Endometrial microvascular endothelial cells (primary cell): Measurements from ENCODE around the gene RPTOR. TPM values are rescaled to one million over a fixed set of nuclear protein-coding genes. Genes with fewer than 3 reads are reported as not detected.

Experiments
- in situ Hi-C: cut with HindIII; loops from 2 replicates; pipeline ENCODE4 v1.10.0; 2017; ENCODE audit warnings: low sequenced_read_pairs, low pct_unique_long_range_greater_than_20kb; ENCODE audit errors: inconsistent ontology term
- total RNA-seq: library from RNA; depleted of rRNA; stranded (reverse); fragments of >200 nt; gene quantifications from one replicate; pipeline ENCODE4 v1.2.3, GENCODE V29; 2015; ENCODE audit errors: inconsistent ontology term

The RPTOR gene
- total RNA-seq, 1 donor from 2014 or later, result 28.2 TPM

DNA sequence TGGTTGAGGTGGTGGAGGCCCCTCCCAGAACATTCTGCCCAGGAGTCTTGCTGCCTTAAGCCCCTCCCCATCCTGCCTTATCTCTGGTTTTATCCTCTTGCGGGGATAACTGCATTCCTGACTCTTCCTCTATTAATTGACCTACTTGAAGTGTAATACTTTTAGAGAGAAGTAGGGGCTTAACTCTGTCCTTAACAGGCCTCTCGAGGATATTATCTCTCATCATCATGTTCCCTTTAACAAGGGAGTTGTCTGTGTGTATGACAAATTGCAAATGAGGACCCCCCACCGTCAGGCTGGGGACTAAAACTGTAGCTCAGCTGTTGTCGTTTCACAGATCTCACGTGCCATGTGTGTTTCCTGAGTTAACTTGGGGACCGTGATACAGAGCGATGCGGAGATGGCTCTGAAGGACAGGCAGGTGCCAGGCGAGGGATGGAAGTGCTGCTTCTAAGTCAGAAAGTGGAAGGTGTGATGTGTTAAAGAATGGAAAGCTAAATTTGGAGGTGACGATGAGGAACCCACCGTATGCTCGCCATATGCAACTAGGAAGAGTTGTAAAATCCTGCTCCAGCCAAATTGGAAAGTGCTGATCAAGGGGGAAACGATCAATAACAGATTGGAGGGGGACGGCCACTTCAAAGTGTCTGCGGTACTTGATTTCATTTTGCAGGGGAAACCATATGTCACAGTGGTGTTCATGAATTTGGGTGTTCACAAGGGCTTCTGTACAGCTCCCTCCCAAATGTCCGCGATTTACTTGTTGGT is 106.3 kb downstream of the RPTOR start:
- in situ Hi-C loops, result no loop called here

DNA sequence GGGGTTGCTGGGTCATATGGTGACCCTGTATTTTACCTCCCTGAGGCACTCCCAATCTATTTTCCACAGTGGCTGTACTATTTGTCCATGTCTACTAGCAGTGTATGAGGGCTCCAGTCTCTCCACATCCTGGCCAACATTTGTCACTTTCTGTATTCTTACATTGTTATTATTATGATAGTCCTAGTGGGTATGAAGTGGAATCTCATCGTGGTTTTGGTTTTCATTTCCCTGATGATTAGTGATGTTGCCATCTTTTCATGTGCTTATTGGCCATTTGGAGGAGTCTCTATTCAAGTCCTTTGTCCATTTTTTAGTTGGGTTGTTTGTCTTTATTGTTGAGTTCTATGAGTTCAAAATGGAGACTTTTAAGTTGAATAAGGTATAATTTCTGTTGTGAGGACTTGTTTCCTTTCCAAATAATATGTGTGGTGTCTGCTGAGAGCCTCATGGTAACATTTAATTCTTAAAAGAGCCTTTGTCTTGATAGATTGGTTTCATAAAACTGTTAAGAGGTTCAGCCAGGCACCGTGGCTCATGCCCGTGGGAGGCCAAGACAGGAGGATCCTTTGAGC is 108.2 kb downstream of the RPTOR start:
- in situ Hi-C loops, result no loop called here

DNA sequence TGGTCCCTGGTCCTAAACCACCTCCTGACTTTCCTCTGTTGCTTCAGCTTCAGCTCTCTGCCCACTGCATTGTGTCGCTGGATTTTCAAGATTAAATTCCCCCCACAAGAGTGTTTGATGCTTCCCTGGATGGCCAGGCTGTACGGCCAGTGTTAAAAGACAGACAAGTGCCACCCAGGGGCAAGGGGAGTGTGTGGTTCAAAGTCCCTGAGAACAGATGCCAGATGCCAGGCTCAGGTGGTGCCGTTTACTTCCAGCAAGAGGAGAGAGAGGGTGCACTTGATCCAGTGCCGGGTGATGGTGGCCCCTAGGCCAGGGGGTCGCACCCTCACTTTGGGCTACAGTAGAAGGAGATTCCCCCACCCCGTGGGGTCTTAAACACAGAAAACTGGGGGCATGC is 109.2 kb downstream of the RPTOR start:
- in situ Hi-C loops, result no loop called here

DNA sequence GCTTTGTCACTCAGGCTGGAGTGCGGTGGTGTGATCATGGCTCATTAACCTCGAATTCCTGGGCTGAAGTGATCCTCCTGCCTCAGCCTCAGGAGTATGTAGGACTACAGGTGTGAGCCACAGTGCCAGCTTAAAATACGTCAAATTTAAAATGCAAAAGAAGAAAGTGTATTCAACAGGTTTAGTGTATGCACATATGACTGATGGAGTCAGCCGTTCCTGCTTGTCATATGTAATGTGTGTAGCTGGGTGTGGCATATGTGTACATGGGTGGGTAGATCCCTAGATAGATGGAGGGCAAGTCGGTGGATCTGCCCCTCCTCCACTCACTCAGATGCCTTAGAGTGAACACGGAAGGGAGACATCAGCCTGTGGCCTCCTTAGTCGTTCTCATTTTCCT is 111.0 kb downstream of the RPTOR start:
- in situ Hi-C loops, result no loop called here

DNA sequence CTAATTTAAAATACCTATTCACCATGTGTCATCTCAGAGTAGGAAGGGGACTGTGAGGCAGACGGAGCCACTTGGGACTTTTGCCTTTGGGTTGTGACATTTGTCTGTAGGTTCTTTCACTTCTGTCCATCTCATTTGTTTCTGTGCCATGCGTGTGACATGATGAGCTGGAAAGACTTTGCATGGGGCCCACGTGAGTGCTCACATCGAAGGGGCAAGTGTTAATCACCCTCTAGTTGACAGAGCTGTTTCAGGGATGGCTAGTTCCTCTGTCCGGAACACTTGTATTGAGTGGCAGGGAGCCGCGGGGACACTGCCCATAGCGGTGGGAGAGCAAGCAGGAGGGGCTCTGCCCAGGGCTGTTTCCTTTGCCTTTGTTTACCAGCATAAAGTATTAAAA is 112.0 kb downstream of the RPTOR start:
- in situ Hi-C loops, result no loop called here

DNA sequence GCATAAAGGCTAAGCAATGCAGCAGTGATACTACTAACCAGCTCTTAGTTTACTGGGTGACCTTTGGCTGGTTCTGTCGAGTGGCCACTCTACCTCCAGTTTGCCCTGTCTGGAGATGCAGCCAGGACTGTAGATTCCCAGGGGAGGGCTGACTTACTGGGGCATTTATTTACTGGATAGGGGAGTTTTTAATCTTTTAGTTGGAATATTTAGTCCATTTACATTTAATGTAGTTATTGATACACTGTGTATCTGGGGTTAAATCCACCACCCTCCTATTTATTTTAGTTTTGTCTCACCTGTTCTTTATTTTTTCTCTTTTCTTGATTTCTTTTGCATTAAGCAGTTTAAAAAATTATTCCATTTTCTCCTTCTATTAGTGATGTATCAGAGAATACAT is 112.9 kb downstream of the RPTOR start:
- in situ Hi-C loops, result no loop called here

DNA sequence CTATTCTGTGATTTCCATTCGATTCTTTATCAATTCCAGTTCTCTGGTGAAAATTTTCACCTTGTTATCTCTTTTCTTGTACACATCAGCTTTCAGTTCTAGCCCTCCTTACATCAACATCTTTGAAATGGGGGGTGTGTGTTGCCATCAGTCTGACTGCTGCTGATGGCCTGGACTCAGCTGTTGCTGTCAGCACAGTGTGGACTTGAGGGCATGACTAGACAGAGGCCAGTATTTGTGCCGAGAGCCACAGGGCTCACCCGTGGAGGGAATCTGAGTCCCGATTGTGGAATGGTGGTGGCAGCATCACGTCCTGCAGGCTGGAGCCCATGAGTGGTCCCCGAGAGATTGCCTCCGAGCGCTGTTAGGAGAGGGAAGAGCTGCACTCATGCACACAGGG is 114.2 kb downstream of the RPTOR start:
- in situ Hi-C loops, result no loop called here

DNA sequence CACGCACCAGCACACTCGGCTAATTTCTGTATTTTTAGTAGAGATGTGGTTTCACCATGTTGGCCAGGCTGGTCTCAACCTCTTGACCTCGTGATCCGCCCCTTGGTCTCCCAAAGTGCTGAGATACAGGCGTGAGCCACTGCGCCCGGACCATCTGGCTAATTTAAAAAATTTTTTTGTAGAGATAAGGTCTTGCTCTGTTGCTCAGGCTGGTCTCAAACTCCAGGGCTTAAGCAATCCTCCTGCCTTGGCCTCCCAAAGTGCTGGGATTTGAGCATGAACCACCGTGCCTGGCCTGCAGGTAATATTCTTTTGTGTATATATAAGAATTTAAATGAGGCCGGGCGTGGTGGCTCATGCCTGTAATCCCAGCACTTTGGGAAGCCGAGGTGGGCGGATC is 115.0 kb downstream of the RPTOR start:
- in situ Hi-C loops, result no loop called here

DNA sequence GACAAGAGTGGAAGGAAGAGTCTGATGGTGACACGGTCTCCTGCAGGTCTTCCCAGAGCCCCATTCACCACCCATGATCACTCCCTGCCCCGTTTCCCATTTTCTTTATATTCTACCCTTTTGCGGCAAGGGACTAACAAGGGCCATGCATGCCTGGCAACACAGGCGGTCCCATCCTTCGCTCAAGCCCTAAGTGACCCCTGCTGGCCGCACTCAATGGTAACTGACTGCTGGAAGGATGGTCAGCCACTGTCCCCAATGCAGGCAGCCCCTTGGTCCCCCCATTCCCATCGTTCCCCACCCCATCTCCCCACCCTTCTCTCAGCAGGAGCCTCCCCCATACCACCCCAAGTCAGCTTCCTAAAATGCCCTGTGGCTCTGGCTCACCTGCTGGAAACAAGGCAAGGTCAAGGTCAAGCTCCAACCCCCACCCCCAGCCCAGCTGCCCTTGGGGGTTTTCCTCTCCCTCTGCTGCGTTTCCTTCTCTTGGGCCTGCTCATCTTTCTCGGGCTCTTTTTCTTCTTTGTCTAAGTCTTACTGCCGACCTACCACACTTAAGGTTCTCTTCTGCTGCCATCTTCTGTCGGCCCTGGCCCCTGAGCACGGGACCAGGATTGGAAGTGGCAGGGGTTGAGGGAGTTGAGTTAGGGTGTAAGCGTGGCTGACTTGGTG is 116.0 kb downstream of the RPTOR start:
- in situ Hi-C loops, result no loop called here

DNA sequence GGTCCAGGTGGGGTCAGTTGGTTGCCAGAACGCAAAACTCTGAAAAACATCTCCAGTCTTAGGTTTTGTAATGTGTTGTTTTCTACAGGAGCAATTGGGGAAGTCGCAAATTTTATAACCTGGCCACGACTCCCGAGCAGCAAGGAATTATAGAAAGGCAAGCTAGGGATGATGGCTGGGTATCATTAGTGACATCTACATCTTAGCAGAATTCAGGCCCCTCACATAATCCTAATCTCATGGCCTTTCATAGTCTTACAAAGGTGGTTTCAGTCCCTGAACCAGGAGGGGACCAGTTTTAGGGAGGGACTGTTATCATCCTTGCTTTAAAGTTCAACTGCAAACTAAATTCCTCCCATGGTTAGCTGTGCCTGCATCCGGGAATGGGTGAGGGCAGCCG is 117.9 kb downstream of the RPTOR start:
- in situ Hi-C loops, result no loop called here

DNA sequence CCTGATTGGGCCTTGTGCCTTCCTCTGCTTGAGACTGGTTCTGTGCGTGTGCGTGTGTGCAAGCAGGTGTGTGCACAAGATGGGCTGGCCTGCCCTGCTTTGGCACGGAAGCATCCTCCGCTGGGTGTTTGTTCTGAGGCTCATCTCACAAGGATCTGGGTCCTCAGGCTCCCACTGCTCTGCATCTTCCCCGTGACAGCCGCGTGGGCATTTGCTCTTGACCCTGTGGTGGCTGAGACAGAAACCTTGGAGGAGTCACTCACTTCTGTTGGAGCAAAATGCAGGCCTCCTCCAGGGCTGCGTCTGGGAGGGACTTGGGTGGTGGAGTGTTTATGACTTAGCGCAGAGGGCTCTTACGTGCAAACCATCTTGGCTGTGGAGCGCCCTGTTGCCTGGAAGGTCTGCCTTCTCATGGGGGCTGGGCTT is 119.2 kb downstream of the RPTOR start:
- in situ Hi-C loops, result no loop called here

DNA sequence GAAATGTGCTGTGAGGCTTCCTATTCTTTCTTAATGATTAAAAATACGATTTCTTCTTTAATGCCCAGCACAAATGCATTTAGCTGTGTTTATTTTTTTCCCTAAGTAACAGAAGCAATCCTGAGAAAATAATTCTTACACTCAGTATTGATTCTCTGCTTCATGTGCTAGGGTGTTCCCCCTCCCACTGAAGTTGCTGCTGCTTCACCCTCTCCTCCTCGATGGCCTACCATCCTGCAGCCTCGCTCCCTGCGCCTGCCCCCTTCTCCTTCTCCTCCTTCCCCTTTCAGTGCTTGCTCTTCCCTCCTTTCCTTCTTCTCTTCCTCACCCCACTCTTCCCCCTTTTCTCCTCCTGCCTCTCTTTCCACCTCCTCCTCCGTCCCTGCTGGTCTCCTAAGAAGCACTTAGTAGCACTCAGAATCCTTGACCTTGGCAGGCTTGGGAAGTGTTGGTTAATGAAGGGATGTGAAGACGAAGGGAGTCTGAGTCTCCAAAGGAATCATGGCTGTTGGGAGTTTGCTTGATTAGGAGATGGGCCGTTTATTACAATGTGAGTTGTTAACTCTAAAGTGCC is 119.7 kb downstream of the RPTOR start:
- in situ Hi-C loops, result no loop called here

DNA sequence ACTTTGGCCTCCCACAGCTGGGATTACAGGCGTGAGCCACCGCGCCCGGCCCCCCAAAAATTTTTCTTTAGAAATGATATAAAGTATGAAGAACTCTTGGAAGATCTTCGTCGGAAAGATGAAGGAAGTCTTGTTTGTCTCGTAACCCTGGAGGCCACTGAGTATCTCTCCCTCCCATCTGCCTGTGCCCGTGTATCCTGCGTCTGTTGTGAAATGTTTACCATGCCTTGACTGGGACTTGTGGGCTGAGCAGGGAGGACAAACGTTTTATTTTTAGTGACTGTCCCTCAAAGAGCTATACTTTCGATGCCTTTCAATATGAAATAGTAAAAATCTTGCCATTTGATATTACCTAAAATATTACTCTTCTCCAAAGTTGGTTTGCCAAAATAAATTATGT is 121.2 kb downstream of the RPTOR start:
- in situ Hi-C loops, result no loop called here

DNA sequence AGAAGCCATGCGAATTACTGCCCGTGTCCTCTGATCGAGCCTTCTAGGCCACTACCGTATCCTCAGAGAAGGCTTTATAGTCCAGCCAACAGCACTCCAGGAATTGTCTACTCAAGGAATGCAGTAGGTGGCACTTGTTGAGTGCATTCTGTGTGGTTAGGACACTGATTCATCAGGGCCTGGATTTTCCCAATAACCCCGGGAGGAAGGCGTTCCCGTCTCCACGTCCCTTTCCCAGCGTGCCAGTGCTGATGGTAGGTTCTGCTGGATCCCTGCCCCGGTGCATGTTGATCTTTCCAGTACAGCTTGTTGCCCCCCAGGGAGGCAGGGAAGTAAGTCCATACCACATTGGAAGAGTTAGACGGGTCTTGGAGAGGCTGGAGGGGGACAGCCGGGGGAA is 122.2 kb downstream of the RPTOR start:
- in situ Hi-C loops, result no loop called here

DNA sequence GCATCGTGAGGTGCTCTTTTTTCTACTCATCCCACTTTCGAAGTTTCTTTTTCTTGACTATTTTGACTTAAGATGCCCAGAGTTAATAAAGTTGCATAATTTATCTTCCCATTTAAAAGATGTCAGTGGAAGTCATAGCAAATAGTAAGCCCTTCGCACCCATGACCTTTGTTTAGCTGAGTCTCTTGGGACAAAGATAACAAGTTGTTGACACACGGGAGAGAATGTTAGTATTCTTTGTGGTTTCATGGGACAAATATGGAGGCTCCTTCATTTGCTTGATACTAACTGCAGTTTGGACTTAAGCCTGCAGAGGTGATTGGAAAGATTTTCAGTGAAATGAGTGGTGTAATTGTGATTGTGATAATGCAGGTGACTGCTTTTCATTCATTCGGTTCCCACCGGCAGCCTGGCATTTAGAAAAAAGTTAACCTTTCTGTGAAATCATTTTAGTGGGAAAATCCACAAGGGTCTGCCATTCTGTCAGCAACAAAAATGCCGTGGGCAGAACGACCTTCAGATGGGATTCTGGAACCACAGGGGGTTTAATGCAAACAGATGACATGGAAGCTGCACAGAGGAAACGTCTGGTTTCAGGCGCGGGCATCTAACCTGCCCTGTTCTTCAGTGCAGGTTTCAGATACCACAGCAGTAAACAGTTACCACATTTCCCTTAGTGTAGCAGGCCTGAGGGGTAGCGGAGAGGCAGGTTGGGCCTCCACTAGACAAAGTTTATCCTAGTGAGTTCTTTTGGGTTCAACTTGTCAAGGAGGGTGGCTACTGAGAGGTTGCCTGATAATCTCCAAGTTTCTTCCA is 123.0 kb downstream of the RPTOR start:
- in situ Hi-C loops, result no loop called here

DNA sequence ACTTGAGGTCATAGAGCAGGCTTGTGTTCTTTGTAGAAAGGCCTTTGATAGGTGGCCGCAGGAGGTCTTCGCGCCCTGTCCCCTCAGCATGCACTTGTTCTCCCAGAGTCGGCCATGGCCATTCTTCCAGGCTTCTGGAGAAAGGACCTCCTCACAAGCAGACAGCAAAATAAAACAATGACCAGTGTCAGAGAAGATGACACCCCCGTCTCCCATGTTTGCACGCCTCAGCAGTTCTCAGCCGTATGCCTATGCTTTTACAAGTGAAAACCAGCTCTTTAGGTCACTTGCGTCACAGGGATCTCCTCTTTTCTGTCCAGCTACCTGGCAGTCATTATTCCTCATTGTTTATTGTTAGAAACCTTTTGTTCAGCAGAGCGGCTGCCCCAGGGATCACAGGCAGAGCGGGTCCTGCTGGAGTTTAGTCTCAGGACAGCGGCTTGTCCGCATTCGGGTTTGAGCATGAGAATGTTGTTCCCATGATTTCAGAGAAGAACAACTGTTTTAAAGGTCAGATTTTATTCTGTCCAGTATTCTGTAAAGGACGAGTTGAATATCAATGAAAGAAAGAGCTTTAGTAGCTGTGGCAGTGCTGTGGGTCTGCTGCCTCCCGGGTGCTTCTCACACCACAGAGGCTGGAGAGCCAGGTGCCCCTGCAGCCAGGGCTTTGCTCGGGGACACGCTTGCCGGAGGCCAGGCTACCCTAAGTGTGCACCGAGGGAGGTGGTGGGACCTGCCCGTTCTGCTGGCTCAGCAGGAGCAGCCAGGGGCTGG is 123.9 kb downstream of the RPTOR start:
- in situ Hi-C loops, result no loop called here

DNA sequence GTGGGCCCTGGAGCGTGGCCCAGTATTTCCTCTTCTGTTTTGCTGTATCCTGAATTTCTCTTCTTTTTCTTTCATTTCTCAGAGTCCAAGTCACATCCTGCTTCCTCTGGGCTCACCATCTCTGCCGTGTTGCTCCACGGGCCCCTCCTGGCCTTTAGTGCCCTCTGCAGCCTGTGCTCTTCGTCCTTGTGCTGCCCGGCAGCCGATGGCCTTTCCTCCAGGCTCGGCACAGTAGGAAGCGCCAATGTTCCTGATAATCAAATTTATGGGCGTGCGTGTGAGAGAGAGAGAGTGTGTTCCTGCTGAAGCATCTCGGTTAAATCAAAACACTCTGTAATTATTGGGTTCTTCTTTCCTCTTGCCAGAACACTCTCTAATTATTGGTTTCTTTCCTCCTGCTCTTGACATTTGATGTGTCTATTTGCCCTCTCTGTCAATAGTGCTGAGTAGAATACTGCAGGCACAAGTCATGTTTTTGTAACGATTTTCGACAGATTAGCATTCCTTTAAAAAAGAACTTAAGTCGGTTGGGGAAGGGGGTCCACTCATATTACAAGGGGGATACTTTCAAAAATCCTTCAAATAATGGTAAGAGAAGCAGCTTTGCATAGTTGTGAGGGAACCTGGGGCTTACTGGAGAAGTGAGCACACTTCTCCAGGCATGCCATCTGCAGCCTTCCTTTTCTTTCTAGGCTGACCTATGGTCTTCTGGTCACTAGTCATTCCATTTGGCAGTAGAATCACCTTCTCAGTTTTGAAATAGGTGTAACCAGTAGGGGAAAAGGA is 126.6 kb downstream of the RPTOR start:
- in situ Hi-C loops, result no loop called here

DNA sequence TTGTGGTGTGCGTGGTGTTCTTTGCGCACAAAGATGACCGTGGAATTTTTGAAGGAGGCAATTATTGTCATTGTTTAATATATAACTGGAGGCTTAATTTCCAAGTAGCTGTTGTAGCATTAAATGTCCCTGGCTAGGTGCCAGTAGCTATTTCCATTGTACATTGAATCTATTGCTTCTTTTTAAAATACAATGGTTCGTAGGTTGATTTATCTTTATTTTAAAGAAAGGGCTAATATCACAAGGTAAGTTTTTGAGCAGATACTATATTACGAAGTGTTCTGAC is 127.1 kb downstream of the RPTOR start:
- in situ Hi-C loops, result no loop called here
